IPS-18a (cell line): ENCODE results near the gene UQCRC2.

Experiments used
- H3K27ac ChIP-seq: one replicate; pipeline ENCODE4 v1.5.1; 2013; ENCODE audit warnings: low read length
- H3K27me3 ChIP-seq: one replicate; pipeline ENCODE4 v1.6.1; 2013; ENCODE audit warnings: mild to moderate bottlenecking, low read length; ENCODE audit not compliant: control insufficient read depth, insufficient read depth
- H3K36me3 ChIP-seq: one replicate; pipeline ENCODE4 v1.6.1; 2013; ENCODE audit warnings: low read depth, low read length; ENCODE audit not compliant: control insufficient read depth
- H3K4me1 ChIP-seq: one replicate; pipeline ENCODE4 v1.6.1; 2013; ENCODE audit warnings: low read depth, low read length; ENCODE audit not compliant: control insufficient read depth
- H3K4me3 ChIP-seq: one replicate; pipeline ENCODE4 v1.5.1; 2013; ENCODE audit warnings: low read length
- H3K9ac ChIP-seq: one replicate; pipeline ENCODE4 v1.6.1; 2013; ENCODE audit warnings: mild to moderate bottlenecking, low read length, moderate library complexity
- H3K9me3 ChIP-seq: one replicate; pipeline ENCODE4 v1.6.1; 2013; ENCODE audit warnings: low read depth, low read length; ENCODE audit not compliant: control insufficient read depth

The UQCRC2 gene

GRCh38 chr16:21985524-21985923 is 32.4 kb downstream of the UQCRC2 start:
- Histone ChIP-seq H3K4me1 (no peaks in the 10 kb centered on the region), H3K27me3 (no peaks in the 10 kb centered on the region), H3K9ac (no peak overlapping the region), H3K9me3 (no peaks in the 10 kb centered on the region), H3K27ac (no peak overlapping the region), H3K36me3 (peaks cover 39% of the 10 kb centered on the region), H3K4me3 (no peak overlapping the region)

- no peaks in the 10 kb centered on the region for H3K9me3 ChIP-seq
- no peak overlapping the region for H3K9ac ChIP-seq
- H3K4me3 ChIP-seq = no peak overlapping the region
- H3K4me1 ChIP-seq = no peaks in the 10 kb centered on the region
- H3K36me3 ChIP-seq = peaks cover 28% of the 10 kb centered on the region
- H3K27me3 ChIP-seq = no peaks in the 10 kb centered on the region
- H3K27ac ChIP-seq = no peak overlapping the region
Measured at GRCh38 chr16:21986692-21987246, 33.6 kb downstream of the UQCRC2 start.

GRCh38 chr16:21987498-21987897 is 34.3 kb downstream of the UQCRC2 start:
- H3K27ac ChIP-seq = no peak overlapping the region
- H3K4me1 ChIP-seq = no peaks in the 10 kb centered on the region
- peaks cover 22% of the 10 kb centered on the region for H3K36me3 ChIP-seq
- no peak overlapping the region for H3K4me3 ChIP-seq
- H3K9me3 ChIP-seq = no peaks in the 10 kb centered on the region
- H3K9ac ChIP-seq = no peak overlapping the region
- H3K27me3 ChIP-seq = no peaks in the 10 kb centered on the region

GRCh38 chr16:21989133-21989532 is 36.0 kb downstream of the UQCRC2 start:
- Histone ChIP-seq H3K9me3 (no peaks in the 10 kb centered on the region), H3K27ac (no peak overlapping the region), H3K4me3 (no peak overlapping the region), H3K4me1 (no peaks in the 10 kb centered on the region), H3K9ac (no peak overlapping the region), H3K36me3 (peaks cover 8% of the 10 kb centered on the region), H3K27me3 (no peaks in the 10 kb centered on the region)

GRCh38 chr16:21989751-21990150 is 36.6 kb downstream of the UQCRC2 start:
- Histone ChIP-seq H3K4me3 (no peak overlapping the region), H3K9ac (no peak overlapping the region), H3K36me3 (peaks cover 2% of the 10 kb centered on the region), H3K27ac (no peak overlapping the region), H3K9me3 (no peaks in the 10 kb centered on the region), H3K4me1 (no peaks in the 10 kb centered on the region), H3K27me3 (no peaks in the 10 kb centered on the region)

- H3K27me3 ChIP-seq = no peaks in the 10 kb centered on the region
- H3K27ac ChIP-seq = no peak overlapping the region
Measured at GRCh38 chr16:21990381-21990944, 37.3 kb downstream of the UQCRC2 start.

GRCh38 chr16:21991621-21992020 is 38.5 kb downstream of the UQCRC2 start:
- no peaks in the 10 kb centered on the region for H3K4me1 ChIP-seq
- H3K9ac ChIP-seq = no peak overlapping the region
- H3K36me3 ChIP-seq = no peaks in the 10 kb centered on the region
- no peaks in the 10 kb centered on the region for H3K27me3 ChIP-seq
- no peak overlapping the region for H3K27ac ChIP-seq
- no peak overlapping the region for H3K4me3 ChIP-seq
- H3K9me3 ChIP-seq = no peaks in the 10 kb centered on the region

More at GRCh38 chr16:21990381-21990944, 37.3 kb downstream of the UQCRC2 start:
- Histone ChIP-seq H3K4me3 (no peak overlapping the region), H3K36me3 (no peaks in the 10 kb centered on the region), H3K9ac (no peak overlapping the region), H3K9me3 (no peaks in the 10 kb centered on the region), H3K4me1 (no peaks in the 10 kb centered on the region)

- Histone ChIP-seq H3K27ac (no peak overlapping the region), H3K4me3 (no peak overlapping the region), H3K9ac (no peak overlapping the region), H3K9me3 (no peaks in the 10 kb centered on the region), H3K27me3 (no peaks in the 10 kb centered on the region), H3K36me3 (no peaks in the 10 kb centered on the region), H3K4me1 (no peaks in the 10 kb centered on the region)
Measured at GRCh38 chr16:21994856-21995465, 41.8 kb downstream of the UQCRC2 start.

GRCh38 chr16:21996923-21997696 is 43.9 kb downstream of the UQCRC2 start:
- no peak overlapping the region for H3K4me3 ChIP-seq
- H3K27ac ChIP-seq = no peak overlapping the region
- H3K4me1 ChIP-seq = no peaks in the 10 kb centered on the region
- H3K36me3 ChIP-seq = no peaks in the 10 kb centered on the region
- no peaks in the 10 kb centered on the region for H3K9me3 ChIP-seq
- no peaks in the 10 kb centered on the region for H3K27me3 ChIP-seq
- H3K9ac ChIP-seq = no peak overlapping the region

- H3K4me1 ChIP-seq = no peaks in the 10 kb centered on the region
- H3K9ac ChIP-seq = no peak overlapping the region
- H3K9me3 ChIP-seq = no peaks in the 10 kb centered on the region
- H3K36me3 ChIP-seq = no peaks in the 10 kb centered on the region
- no peak overlapping the region for H3K27ac ChIP-seq
- H3K27me3 ChIP-seq = no peaks in the 10 kb centered on the region
- H3K4me3 ChIP-seq = no peak overlapping the region
Measured at GRCh38 chr16:21997697-21998480, 44.7 kb downstream of the UQCRC2 start.

- Histone ChIP-seq H3K9ac (no peak overlapping the region), H3K27me3 (peaks cover 8% of the 10 kb centered on the region), H3K9me3 (no peaks in the 10 kb centered on the region), H3K27ac (no peak overlapping the region), H3K4me3 (no peak overlapping the region), H3K36me3 (no peaks in the 10 kb centered on the region), H3K4me1 (no peaks in the 10 kb centered on the region)
Measured at GRCh38 chr16:22001591-22001990, 48.4 kb downstream of the UQCRC2 start.
